HCT116 (cell line): ENCODE results near the gene ADD3. TPM values are rescaled to one million over a fixed set of nuclear protein-coding genes. Genes with fewer than 3 reads are reported as not detected.

Source experiments
- ATAC-seq: fragments of 200-7000 bp; cut with Tn5 transposase; 2 replicates; pipeline ENCODE4 v1.9.1; 2020; ENCODE audit warnings: mild to moderate bottlenecking, moderate library complexity
- BruUV-seq: library from RNA; stranded (reverse); fragments of 400-500 nt; replicated peaks from 2 replicates; lab custom pipeline; 2021; lab: Mats Ljungman, UMichigan
- CTCF ChIA-PET: fragments of 300-600 bp; sonication (Branson Sonifier 250); formaldehyde crosslinking; loops from one replicate; lab custom pipeline; 2021; ENCODE audit warnings: antibody characterized with exemption; lab: Charles Lee
- POLR2A ChIA-PET: fragments of 300-600, 350-600 bp; sonication (Branson Sonifier 250); formaldehyde crosslinking; loops from one replicate; lab custom pipeline; 2021; ENCODE audit warnings: antibody characterized with exemption; lab: Charles Lee
- RAD21 ChIA-PET, 2 experiments: fragments of 300-600 bp; sonication (Branson Sonifier 250); formaldehyde crosslinking; loops; one replicate each; lab custom pipeline; 2023; ENCODE audit warnings: low total read pairs in 2 of 2; ENCODE audit not compliant: uncharacterized antibody in 2 of 2, unreplicated experiment in 2 of 2, low non-redundant PET in 1 of 2; lab: Charles Lee
- DNase-seq: peaks from one replicate; pipeline ENCODE4 v3.0.0-alpha.2; 2010; ENCODE audit warnings: low read depth, low spot score
- H2AFZ ChIP-seq: fragments of 200-600 bp; shearing (Covaris generic), sonication (generic); 2 replicates; pipeline ENCODE4 v1.6.1; 2017; ENCODE audit warnings: low read depth, mixed run types, mixed read lengths, antibody characterized with exemption, low read length; ENCODE audit not compliant: poor library complexity, severe bottlenecking
- H3K27ac ChIP-seq: 2 replicates; pipeline ENCODE4 v1.5.1; 2012; ENCODE audit warnings: low read depth, low read length
- H3K27me3 ChIP-seq: fragments of 200-600 bp; sonication (generic); 2 replicates; pipeline ENCODE4 v1.6.1; 2016; ENCODE audit warnings: mixed run types, low read length, mixed read lengths; ENCODE audit not compliant: insufficient read depth
- H3K36me3 ChIP-seq, 2 experiments: fragments of 200-500 bp in 1 of 2; fragments of 200-600 bp in 1 of 2; sonication (Bioruptor generic) in 1 of 2; sonication (generic) in 1 of 2; 2 replicates each; pipeline versions ENCODE4 v1.5.1 to v1.6.1; 2014 to 2016; ENCODE audit warnings: low read length in 2 of 2, inconsistent platforms in 1 of 2, mixed read lengths in 1 of 2, mixed run types in 1 of 2; ENCODE audit not compliant: insufficient read depth in 2 of 2, control insufficient read depth in 1 of 2
- H3K4me1 ChIP-seq, 2 experiments: fragments of 200-600 bp in 1 of 2; sonication (generic) in 1 of 2; 2 replicates each; pipeline versions ENCODE4 v1.5.1 to v1.6.1; 2012 to 2017; ENCODE audit warnings: low read length in 2 of 2, inconsistent platforms in 1 of 2, mild to moderate bottlenecking in 1 of 2, mixed read lengths in 1 of 2, mixed run types in 1 of 2, moderate library complexity in 1 of 2; ENCODE audit not compliant: insufficient read depth in 2 of 2, control insufficient read depth in 1 of 2
- H3K4me2 ChIP-seq: fragments of 200-600 bp; sonication (generic); 2 replicates; pipeline ENCODE4 v1.6.1; 2017; ENCODE audit warnings: mixed run types, low read length, mixed read lengths
- H3K4me3 ChIP-seq, 2 experiments: fragments of 200-600 bp in 1 of 2; sonication (generic) in 1 of 2; replicated peaks in 1 of 2; 2 replicates each; pipeline ENCODE4 v1.5.1; 2011 to 2016; ENCODE audit warnings: low read length in 2 of 2, control low read depth in 1 of 2, low read depth in 1 of 2, mild to moderate bottlenecking in 1 of 2, mixed read lengths in 1 of 2, mixed run types in 1 of 2
- H3K79me2 ChIP-seq: fragments of 200-600 bp; sonication (generic); 2 replicates; pipeline ENCODE4 v1.6.1; 2017; ENCODE audit warnings: mild to moderate bottlenecking, mixed run types, low read length, moderate library complexity, mixed read lengths; ENCODE audit not compliant: insufficient read depth
- H3K9ac ChIP-seq: fragments of 200-600 bp; sonication (generic); 2 replicates; pipeline ENCODE4 v1.6.1; 2016; ENCODE audit warnings: low read length, mixed read lengths
- H3K9me2 ChIP-seq: fragments of 200-600 bp; sonication (generic), shearing (Covaris generic); 2 replicates; pipeline ENCODE4 v1.6.1; 2017; ENCODE audit warnings: mixed run types, mild to moderate bottlenecking, moderate library complexity; ENCODE audit not compliant: insufficient read depth
- H3K9me3 ChIP-seq, 2 experiments: fragments of 200-500 bp in 1 of 2; fragments of 200-600 bp in 1 of 2; sonication (Bioruptor generic) in 1 of 2; sonication (generic) in 1 of 2; 2 replicates each; pipeline ENCODE4 v1.6.1; 2014 to 2017; ENCODE audit warnings: low read length in 2 of 2, mixed read lengths in 2 of 2, inconsistent platforms in 1 of 2, low read depth in 1 of 2, mild to moderate bottlenecking in 1 of 2, mixed run types in 1 of 2, moderate library complexity in 1 of 2; ENCODE audit not compliant: control insufficient read depth in 1 of 2, insufficient read depth in 1 of 2
- H4K20me1 ChIP-seq: fragments of 200-600 bp; sonication (generic), shearing (Covaris generic); 2 replicates; pipeline ENCODE4 v1.6.1; 2017; ENCODE audit warnings: mixed run types, mild to moderate bottlenecking, moderate library complexity; ENCODE audit not compliant: insufficient read depth
- CEBPB ChIP-seq: IDR thresholded peaks from 2 replicates; pipeline ENCODE4 v1.6.1; 2012; ENCODE audit warnings: low read depth
- ELF1 ChIP-seq: IDR thresholded peaks from 2 replicates; pipeline ENCODE4 v1.6.1; 2012; ENCODE audit warnings: low read depth, borderline replicate concordance
- EZH2 ChIP-seq: fragments of 200-600 bp; sonication (generic); IDR thresholded peaks from 2 replicates; pipeline ENCODE4 v1.6.1; 2017; ENCODE audit warnings: antibody characterized with exemption, mixed run types
- FOSL1 ChIP-seq: IDR thresholded peaks from 2 replicates; pipeline ENCODE4 v1.6.1; 2012; ENCODE audit warnings: low read depth
- JUND ChIP-seq: IDR thresholded peaks from 2 replicates; pipeline ENCODE4 v1.6.1; 2012
- POLR2A ChIP-seq: IDR thresholded peaks from 2 replicates; pipeline ENCODE4 v1.7.0; 2011; ENCODE audit warnings: borderline replicate concordance; ENCODE audit not compliant: insufficient read depth, insufficient read length; ENCODE audit errors: extremely low read depth
- POLR2AphosphoS5 ChIP-seq: IDR thresholded peaks from 2 replicates; pipeline ENCODE4 v1.6.1; 2011; ENCODE audit warnings: mild to moderate bottlenecking, low read depth, low read length, moderate library complexity
- RAD21 ChIP-seq: IDR thresholded peaks from 2 replicates; pipeline ENCODE4 v1.6.1; 2012; ENCODE audit warnings: low read depth, mild to moderate bottlenecking
- SIN3A ChIP-seq: IDR thresholded peaks from 2 replicates; pipeline ENCODE4 v1.6.1; 2012; ENCODE audit warnings: low read depth
- TCF7L2 ChIP-seq: IDR thresholded peaks from 2 replicates; pipeline ENCODE4 v1.7.0; 2011; ENCODE audit warnings: borderline replicate concordance, inconsistent platforms; ENCODE audit not compliant: insufficient read depth, insufficient read length; ENCODE audit errors: extremely low read depth
- YY1 ChIP-seq: IDR thresholded peaks from 2 replicates; pipeline ENCODE4 v1.6.1; 2011; ENCODE audit warnings: low read length, low read depth, moderate library complexity, mild to moderate bottlenecking; ENCODE audit not compliant: insufficient replicate concordance; ENCODE audit errors: extremely low read depth
- ZNF274 ChIP-seq: fragments of 200-500 bp; sonication (Bioruptor generic); IDR thresholded peaks from 2 replicates; pipeline ENCODE4 v1.6.1; 2014; ENCODE audit warnings: mild to moderate bottlenecking, low read depth, low read length, inconsistent platforms
- intact Hi-C: fragments of 100-400 bp; cut with micrococcal nuclease; formaldehyde crosslinking; loops from 2 replicates; pipeline ENCODE4 v1.10.0; 2022
- total RNA-seq: library from RNA; stranded (reverse); gene quantifications from one replicate; pipeline ENCODE4 v1.2.1, GENCODE V29; 2021; ENCODE audit not compliant: unreplicated experiment
- TF ChIP-seq, protein P1 (sequence below): IDR thresholded peaks from 2 replicates; pipeline ENCODE4 v1.6.1; 2012
- TF ChIP-seq, protein P2 (sequence below): IDR thresholded peaks from 2 replicates; pipeline ENCODE4 v1.6.1; 2012; ENCODE audit warnings: low read depth
- TF ChIP-seq, protein P3 (sequence below): IDR thresholded peaks from 2 replicates; pipeline ENCODE4 v1.6.1; 2012

The ADD3 gene
- total RNA-seq, 1 experiment from 2014 or later: 41.1 TPM

DNA sequence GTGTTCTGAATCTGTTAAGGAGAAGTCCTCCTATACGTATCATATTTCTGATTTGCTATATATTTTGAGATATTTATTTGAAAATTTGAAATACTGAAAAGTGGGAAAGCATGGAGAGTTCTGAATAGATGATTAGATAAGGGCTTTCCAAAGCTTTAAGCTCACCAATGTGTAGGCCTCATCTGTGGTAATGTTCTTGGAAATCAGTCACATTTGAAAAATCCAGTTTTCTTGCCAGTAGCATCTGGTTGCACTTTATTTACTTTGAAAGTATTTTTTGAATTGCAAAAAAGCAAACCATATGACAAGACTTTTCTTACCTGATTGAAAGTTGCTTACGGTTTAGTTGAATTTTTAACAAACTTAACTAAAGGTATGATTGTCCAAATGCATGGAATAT lies 21.7 kb downstream of the ADD3 start (continued):
- no peak for TF ChIP-seq FOSL1
- TF ChIP-seq POLR2AphosphoS5: no peak
- TF ChIP-seq, protein P1, sequence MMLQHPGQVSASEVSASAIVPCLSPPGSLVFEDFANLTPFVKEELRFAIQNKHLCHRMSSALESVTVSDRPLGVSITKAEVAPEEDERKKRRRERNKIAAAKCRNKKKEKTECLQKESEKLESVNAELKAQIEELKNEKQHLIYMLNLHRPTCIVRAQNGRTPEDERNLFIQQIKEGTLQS: no peak
- TF ChIP-seq ZNF274: no peak
- no peak for TF ChIP-seq YY1
- TF ChIP-seq, protein P2, sequence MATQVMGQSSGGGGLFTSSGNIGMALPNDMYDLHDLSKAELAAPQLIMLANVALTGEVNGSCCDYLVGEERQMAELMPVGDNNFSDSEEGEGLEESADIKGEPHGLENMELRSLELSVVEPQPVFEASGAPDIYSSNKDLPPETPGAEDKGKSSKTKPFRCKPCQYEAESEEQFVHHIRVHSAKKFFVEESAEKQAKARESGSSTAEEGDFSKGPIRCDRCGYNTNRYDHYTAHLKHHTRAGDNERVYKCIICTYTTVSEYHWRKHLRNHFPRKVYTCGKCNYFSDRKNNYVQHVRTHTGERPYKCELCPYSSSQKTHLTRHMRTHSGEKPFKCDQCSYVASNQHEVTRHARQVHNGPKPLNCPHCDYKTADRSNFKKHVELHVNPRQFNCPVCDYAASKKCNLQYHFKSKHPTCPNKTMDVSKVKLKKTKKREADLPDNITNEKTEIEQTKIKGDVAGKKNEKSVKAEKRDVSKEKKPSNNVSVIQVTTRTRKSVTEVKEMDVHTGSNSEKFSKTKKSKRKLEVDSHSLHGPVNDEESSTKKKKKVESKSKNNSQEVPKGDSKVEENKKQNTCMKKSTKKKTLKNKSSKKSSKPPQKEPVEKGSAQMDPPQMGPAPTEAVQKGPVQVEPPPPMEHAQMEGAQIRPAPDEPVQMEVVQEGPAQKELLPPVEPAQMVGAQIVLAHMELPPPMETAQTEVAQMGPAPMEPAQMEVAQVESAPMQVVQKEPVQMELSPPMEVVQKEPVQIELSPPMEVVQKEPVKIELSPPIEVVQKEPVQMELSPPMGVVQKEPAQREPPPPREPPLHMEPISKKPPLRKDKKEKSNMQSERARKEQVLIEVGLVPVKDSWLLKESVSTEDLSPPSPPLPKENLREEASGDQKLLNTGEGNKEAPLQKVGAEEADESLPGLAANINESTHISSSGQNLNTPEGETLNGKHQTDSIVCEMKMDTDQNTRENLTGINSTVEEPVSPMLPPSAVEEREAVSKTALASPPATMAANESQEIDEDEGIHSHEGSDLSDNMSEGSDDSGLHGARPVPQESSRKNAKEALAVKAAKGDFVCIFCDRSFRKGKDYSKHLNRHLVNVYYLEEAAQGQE: no peak
- no peak for TF ChIP-seq TCF7L2
- no peak for TF ChIP-seq CEBPB

DNA sequence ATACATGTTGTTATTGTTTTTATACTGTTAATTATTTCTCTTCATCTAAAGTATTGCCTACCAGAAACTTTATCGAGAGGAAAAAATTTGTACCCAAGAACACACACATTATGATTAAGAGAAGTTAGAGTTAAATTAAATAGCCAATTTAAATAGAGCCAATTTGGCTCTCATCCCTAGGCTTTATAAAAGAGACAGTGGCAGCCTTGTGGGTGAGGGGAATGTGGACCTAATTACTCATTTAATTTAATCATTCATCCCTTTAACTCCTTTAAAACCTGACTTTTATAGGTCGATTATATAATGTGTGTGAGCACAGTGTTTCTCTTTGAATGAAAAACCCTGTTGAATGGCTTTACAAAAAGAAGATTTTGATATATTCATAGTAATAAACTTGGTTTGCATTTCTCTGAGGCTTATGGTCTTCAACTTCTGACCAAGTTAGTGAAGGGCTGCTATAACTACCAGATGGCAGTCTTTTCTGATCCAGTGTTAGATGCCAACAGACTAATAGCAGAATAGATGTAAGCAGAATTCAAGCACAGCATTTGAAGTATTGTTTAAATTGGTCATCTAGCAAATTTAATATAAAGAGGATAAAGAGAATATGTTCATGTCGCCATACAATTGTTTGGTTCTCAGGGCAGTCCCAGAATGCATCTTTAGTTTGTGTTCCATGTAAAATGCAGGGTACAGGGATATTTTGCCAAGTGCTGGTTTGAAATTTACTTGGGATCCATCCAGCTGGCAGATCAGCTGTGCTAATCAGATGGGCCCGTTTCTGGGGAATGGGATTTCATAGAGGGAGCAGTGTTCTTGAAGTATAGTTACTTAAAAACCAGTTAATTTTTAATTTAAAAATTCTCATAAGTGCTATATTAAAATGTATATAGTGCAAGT lies 25.3 kb downstream of the ADD3 start:
- Histone ChIP-seq H2AFZ (no peak overlapping the region), H3K4me1 (no peaks in the 10 kb centered on the region), H3K79me2 (no peaks in the 10 kb centered on the region), H3K4me2 (no peak overlapping the region), H4K20me1 (no peaks in the 10 kb centered on the region), H3K27me3 (no peaks in the 10 kb centered on the region), H3K9ac (no peak overlapping the region), H3K4me3 (no peak overlapping the region), H3K36me3 (no peaks in the 10 kb centered on the region), H3K9me3 (no peaks in the 10 kb centered on the region), H3K9me2 (no peaks in the 10 kb centered on the region), H3K27ac (no peak overlapping the region)
- ATAC-seq (no peak), DNase-seq (no peak)
- ChIA-PET CTCF (no interaction called here), POLR2A (no interaction called here), RAD21 (no interaction called here)
- TF ChIP-seq EZH2: no peak
- TF ChIP-seq YY1: no peak
- TF ChIP-seq RAD21: no peak
- no peak for TF ChIP-seq POLR2A
- no peak for TF ChIP-seq FOSL1
- TF ChIP-seq SIN3A: no peak
- TF ChIP-seq ELF1: no peak
- TF ChIP-seq JUND: no peak
- TF ChIP-seq, protein P3, sequence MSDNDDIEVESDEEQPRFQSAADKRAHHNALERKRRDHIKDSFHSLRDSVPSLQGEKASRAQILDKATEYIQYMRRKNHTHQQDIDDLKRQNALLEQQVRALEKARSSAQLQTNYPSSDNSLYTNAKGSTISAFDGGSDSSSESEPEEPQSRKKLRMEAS: no peak
- TF ChIP-seq, protein P1: no peak
- no TSS peak for BruUV-seq
- intact Hi-C loops: no loop called here
